Stimulated activated CD4-positive, alpha-beta T cell treated with anti-CD3 and anti-CD28 coated beads, Interleukin-1b, Interleukin-23, amount 100 ng/mL, for 48 hours (primary cell): Measurements from ENCODE around the gene SPPL3.

Experiments used
- DNase-seq: peaks from one replicate; pipeline ENCODE4 v3.0.0-alpha.2; 2020

SPPL3 gene

DNA sequence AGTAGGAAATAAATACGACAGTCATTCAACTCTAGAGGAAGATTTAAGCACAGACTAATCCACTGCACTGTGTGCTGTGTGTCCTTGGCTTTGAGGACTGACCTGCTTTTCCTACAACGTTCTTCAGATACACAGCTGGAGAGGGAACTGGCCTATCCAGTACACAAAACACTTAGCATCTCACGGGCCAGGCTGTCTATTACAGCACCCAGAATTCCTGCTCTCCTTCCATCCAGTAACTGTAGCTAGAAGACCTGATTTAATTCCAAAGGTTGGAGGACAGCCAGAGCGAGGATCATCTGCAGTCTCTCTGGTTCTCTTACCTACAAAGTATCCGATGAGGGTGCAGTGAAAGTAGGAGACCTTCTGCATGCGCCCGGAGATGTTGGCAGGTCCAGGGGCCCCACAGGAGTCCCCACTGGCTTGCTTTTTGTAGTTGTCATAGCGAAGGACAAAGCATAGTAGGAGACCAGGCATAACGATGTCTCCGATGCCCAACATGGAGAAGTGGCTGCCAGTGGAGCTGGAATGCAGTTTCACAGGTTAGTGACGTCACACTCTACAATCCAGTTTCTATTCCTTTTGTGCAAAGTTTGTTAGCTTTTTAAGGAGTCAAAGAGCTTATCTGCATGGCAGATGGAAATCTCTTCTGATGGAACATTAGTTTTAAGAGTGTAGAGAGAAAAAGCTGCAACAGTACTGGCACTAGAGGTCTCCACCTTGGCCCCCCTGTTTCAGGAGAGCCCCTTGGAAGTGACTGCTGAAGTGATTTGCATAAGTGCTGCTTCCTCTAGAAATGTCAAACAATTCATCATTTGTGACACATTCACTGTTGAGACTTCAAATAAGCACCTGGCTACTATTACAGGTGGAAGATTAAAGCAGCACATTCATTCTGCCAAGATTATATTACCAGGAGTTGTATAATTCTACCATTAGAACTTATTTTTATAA is 136.8 kb downstream of the SPPL3 start:
- DNase-seq = no peak

GRCh38 chr12:120766566-120766965 is 137.6 kb downstream of the SPPL3 start:
- no peak for DNase-seq

DNA sequence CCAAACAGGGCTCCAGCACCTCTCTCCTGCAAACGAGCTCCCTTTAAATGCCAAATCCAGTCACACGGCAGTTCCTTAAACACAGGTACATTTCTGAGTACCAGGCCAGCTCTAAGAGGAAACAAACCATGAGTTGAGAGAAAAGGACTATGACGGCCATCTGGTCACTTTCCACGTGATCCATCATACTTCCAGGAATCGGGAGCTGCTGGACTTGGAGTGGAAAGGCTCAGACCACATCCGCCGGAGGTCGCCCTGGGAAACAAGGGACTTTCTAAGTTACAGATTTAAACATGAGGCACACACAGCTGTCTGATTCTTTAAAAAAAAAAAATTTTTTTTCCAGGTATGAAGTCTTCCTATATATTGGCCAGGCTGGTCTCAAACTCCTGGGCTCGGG is 139.3 kb downstream of the SPPL3 start:
- no peak for DNase-seq

DNA sequence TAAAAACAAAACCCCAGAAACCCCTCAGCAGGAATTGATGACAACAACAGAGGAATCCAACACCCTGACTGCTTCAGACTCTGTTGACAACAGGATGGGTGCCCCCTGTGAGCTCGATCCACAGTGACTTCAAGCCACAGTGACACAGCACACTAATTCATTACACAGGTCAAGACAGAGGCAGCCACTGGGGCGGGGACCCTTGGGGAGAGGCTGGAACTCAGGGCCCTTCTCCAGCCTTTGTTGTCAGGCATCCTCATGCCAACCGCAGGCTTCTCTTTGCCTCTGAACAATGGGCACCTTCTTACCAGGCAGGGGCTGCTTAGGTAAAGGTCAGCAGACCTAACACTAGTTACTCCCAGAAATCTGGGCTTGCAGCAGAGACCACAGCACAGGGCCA is 140.9 kb downstream of the SPPL3 start:
- DNase-seq = no peak

- DNase-seq = no peak
Observed at GRCh38 chr12:120762086-120762485, 142.1 kb downstream of the SPPL3 start.

- DNase-seq = no peak
Observed at GRCh38 chr12:120761519-120761934, 142.6 kb downstream of the SPPL3 start.

GRCh38 chr12:120760349-120761254 is 143.6 kb downstream of the SPPL3 start:
- peak; percentile 35 for DNase-seq

DNA sequence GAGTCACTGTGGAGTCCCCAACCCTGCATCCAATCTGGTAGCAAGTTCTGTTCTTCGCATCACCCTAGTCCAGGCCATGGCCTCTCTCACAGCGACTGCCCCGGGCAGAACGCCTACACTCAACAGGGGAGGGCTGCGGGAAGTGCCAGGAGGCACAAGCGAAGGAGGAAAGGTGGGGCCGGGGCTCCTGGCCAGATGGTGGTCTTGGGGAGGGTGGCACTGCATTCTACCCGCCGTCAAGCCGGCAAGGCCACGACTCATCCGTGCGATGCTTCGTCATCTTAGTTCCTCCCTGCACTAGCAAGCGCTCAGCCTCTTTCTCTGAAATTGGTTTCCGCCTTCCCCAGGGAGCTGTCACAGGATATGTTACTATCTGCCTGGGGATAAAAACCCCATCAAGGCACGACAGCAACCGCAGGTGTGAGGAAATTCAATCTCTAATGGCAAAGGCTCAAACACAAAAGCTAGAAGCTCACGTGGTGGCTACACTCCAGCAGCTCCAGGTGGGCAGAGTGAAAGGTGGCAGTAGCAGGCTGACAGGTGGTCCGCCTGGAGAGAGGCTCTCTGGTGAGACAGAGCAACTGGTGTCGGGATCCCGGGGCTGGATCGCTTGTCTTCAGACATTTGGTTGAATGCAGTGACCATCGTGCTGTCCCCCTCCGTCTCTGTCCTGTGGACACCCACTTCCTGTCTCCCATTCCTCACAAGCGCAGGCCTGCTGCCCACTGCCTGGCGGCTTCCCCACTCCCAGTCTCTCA is 144.4 kb downstream of the SPPL3 start:
- DNase-seq = no peak

DNA sequence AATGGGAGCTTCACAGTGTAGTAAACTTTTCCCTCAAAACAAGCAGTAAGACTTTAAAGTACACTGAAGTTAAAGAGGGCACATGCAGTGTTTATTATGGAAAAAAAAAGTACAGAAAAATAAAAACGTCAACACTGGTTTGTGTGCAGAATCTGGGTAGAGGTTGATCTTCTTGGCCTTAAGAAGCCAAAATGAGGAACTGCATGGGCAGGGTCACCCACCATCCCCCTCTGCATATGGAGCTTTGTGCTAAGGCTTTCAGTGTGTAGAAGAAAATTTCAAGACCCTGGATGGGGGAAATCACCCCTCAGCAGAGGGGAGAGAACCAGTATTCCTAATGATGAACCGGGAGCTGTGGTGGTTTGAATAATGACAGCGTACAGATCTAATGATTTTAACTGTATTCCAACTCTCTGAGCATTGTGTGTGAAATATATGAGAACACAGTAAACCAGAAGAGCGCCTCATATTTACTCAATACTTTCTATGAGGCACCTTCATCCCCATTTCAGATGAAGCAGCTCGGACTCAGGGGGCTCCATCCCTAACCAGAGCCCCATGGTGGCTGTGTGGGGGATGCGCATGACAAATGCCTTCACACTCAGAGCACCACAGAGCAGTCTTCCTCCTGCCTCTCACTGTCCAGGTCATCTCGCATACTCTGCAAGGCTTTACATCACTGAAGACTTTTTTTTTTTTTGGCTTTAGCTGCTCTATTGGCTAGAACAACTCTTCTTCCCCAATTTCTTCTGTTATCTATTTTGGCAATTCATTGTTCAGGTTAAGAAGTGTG is 145.2 kb downstream of the SPPL3 start:
- DNase-seq = no peak

GRCh38 chr12:120757949-120758348 is 146.2 kb downstream of the SPPL3 start:
- no peak for DNase-seq

- no peak for DNase-seq
Observed at GRCh38 chr12:120757226-120757742, 146.9 kb downstream of the SPPL3 start.

- no peak for DNase-seq
Observed at GRCh38 chr12:120755269-120755668, 148.9 kb downstream of the SPPL3 start.

GRCh38 chr12:120754792-120755191 is 149.4 kb downstream of the SPPL3 start:
- no peak for DNase-seq

GRCh38 chr12:120751389-120751788 is 152.8 kb downstream of the SPPL3 start:
- no peak for DNase-seq

- no peak for DNase-seq
Observed at GRCh38 chr12:120750806-120751205, 153.4 kb downstream of the SPPL3 start.

DNA sequence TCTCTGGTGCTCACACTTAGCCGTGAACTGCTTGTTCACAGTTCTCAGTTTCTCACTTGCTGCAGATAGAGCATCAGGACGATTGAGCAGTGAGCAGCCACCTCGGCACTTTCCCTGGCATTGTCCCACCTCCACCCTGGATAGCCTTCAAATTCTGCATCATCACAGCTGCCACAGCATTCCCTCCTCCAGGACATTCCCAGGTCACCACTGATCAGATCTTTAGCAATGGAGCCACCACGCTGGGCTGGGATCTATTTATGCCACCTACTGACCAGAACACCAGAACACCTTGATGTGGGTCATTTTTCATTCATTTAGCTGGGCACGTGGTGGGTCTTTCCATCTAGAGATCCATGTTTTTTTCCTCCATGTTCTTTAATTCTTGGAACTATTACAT is 154.9 kb downstream of the SPPL3 start:
- DNase-seq = no peak

DNA sequence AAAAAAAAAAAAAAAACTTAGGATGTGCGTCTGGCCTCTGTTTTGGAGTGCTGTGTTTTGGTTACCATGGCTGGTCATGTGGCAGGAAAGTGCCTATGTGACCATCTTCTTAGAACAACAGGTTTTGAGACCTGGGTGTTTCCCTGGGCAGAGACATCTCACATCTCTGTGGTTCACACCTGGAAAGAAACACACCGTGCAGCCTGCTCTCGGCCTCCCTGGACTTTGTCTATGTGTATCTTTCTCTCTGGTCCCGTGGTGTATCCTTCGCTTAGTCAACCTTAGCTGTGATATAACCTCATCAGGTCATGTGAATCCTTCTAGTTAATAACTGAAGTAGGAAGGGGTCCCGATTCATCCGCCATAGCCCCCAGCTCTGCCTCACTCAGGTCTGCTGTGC is 155.9 kb downstream of the SPPL3 start:
- no peak for DNase-seq

DNA sequence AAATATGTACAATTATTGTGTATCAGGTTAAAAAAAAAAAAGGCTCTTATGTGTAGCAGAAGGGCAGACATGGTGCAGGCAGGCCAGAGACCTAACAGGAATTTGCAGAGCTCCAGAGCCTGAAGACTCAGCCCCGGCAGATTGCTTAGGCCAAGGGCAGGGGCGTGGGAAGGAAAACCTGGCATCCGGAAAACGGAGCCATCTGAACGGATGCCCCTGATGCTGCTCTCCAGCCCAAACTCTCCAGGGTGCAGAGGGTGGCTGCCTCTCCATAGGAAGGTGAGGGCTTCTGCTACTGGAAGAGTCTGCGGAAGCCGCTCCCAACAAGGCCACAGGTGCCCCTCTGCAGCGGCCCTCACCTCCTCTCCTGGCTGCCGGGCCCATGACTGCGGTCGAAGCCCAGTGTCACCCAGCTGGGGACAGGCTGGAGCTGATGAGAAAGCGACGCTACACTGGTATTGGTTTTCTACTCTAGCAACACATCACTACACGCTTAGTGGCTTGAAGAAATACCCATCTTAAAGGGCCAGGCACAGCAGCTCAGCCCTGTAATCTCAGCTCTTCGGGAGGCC is 159.2 kb downstream of the SPPL3 start:
- no peak for DNase-seq

- DNase-seq = no peak
Observed at GRCh38 chr12:120741476-120742421, 162.4 kb downstream of the SPPL3 start.

GRCh38 chr12:120740871-120741270 is 163.3 kb downstream of the SPPL3 start:
- DNase-seq = no peak
